Mesothelial cell of epicardium (in vitro differentiated cells): ENCODE results near the gene TLE3. TPM values are rescaled to one million over a fixed set of nuclear protein-coding genes. Genes with fewer than 3 reads are reported as not detected.
"Not testable (repeated sequence)": the region's sequence is repeated elsewhere in the genome, so short reads cannot be mapped to it uniquely, and the experiment has no call there.

Source experiments
- DNase-seq, 2 experiments: peaks; one replicate each; pipeline ENCODE4 v3.0.0; 2021; ENCODE audit warnings: low spot score in 2 of 2; ENCODE audit not compliant: unreplicated experiment in 2 of 2
- H3K27ac Mint-ChIP-seq: 2 replicates; pipeline ENCODE4 v1.8.0; 2021; ENCODE audit warnings: mixed read lengths
- H3K27me3 Mint-ChIP-seq: 2 replicates; pipeline ENCODE4 v1.8.0; 2021; ENCODE audit warnings: low read depth, mixed read lengths
- H3K36me3 Mint-ChIP-seq: 2 replicates; pipeline ENCODE4 v1.8.0; 2021; ENCODE audit warnings: mixed read lengths
- H3K4me1 Mint-ChIP-seq: 2 replicates; pipeline ENCODE4 v1.8.0; 2021; ENCODE audit warnings: mixed read lengths
- H3K4me3 Mint-ChIP-seq: 2 replicates; pipeline ENCODE4 v1.8.0; 2021; ENCODE audit warnings: mild to moderate bottlenecking, moderate library complexity, mixed read lengths
- H3K9me3 Mint-ChIP-seq: 2 replicates; pipeline ENCODE4 v1.8.0; 2021; ENCODE audit warnings: mixed read lengths
- CTCF ChIP-seq: fragments of 200-600 bp; sonication (generic); IDR thresholded peaks from one replicate; pipeline ENCODE4 v1.5.0; 2021; ENCODE audit warnings: antibody characterized with exemption; ENCODE audit not compliant: unreplicated experiment
- total RNA-seq: library from RNA; stranded (reverse); gene quantifications from 3 replicates; pipeline ENCODE4 v1.2.1, GENCODE V29; 2021

Gene TLE3
- total RNA-seq, 1 donor from 2014 or later: 165 TPM

GRCh38 chr15:70137967-70138366 is 40.2 kb upstream of the TLE3 start:
- H3K36me3 Mint-ChIP-seq: no peaks in the 10 kb centered on the region
- DNase-seq: no peak
- no peak overlapping the region for H3K27ac Mint-ChIP-seq
- no peaks in the 10 kb centered on the region for H3K9me3 Mint-ChIP-seq
- peaks cover 37% of the 10 kb centered on the region for H3K4me1 Mint-ChIP-seq
- no peaks in the 10 kb centered on the region for H3K27me3 Mint-ChIP-seq
- no peak overlapping the region for H3K4me3 Mint-ChIP-seq
- no peak for TF ChIP-seq CTCF

GRCh38 chr15:70137021-70137420 is 39.3 kb upstream of the TLE3 start:
- peaks cover 31% of the 10 kb centered on the region for H3K4me1 Mint-ChIP-seq
- not testable (repeated sequence) for H3K9me3 Mint-ChIP-seq, H3K4me3 Mint-ChIP-seq, H3K27me3 Mint-ChIP-seq, H3K27ac Mint-ChIP-seq, H3K36me3 Mint-ChIP-seq, DNase-seq

GRCh38 chr15:70133781-70134421 is 36.2 kb upstream of the TLE3 start:
- TF ChIP-seq CTCF: no peak
- no peaks in the 10 kb centered on the region for H3K9me3 Mint-ChIP-seq
- no peak for DNase-seq
- no peaks in the 10 kb centered on the region for H3K36me3 Mint-ChIP-seq
- no peak overlapping the region for H3K27ac Mint-ChIP-seq
- H3K4me1 Mint-ChIP-seq: peaks cover 6% of the 10 kb centered on the region
- H3K4me3 Mint-ChIP-seq: no peak overlapping the region
- no peaks in the 10 kb centered on the region for H3K27me3 Mint-ChIP-seq

GRCh38 chr15:70133296-70133695 is 35.6 kb upstream of the TLE3 start:
- DNase-seq: no peak
- H3K9me3 Mint-ChIP-seq: no peaks in the 10 kb centered on the region
- H3K27ac Mint-ChIP-seq: no peak overlapping the region
- peaks cover 5% of the 10 kb centered on the region for H3K4me1 Mint-ChIP-seq
- no peaks in the 10 kb centered on the region for H3K27me3 Mint-ChIP-seq
- H3K36me3 Mint-ChIP-seq: no peaks in the 10 kb centered on the region
- H3K4me3 Mint-ChIP-seq: no peak overlapping the region
- TF ChIP-seq CTCF: no peak

GRCh38 chr15:70132571-70132970 is 34.9 kb upstream of the TLE3 start:
- Mint-ChIP-seq H3K27me3 (no peaks in the 10 kb centered on the region), H3K4me3 (no peak overlapping the region), H3K36me3 (no peaks in the 10 kb centered on the region), H3K4me1 (peaks cover 8% of the 10 kb centered on the region), H3K27ac (no peak overlapping the region), H3K9me3 (no peaks in the 10 kb centered on the region)
- no peak for TF ChIP-seq CTCF
- DNase-seq: no peak

- Mint-ChIP-seq H3K27ac (no peak overlapping the region), H3K4me3 (no peak overlapping the region), H3K4me1 (peaks cover 10% of the 10 kb centered on the region), H3K9me3 (no peaks in the 10 kb centered on the region), H3K27me3 (no peaks in the 10 kb centered on the region), H3K36me3 (no peaks in the 10 kb centered on the region)
- TF ChIP-seq CTCF: no peak
- DNase-seq: no peak
Measured at GRCh38 chr15:70132139-70132538, 34.4 kb upstream of the TLE3 start.
